CD4-positive, alpha-beta T cell treated with Interleukin-17A for 1 hour (primary cell): ENCODE measurements around the gene KDELR1.

ENCODE experiments used
- DNase-seq: peaks from one replicate; pipeline ENCODE4 v3.0.0-alpha.2; 2020

KDELR1 gene

GRCh38 chr19:48370955-48371354 lies 20.4 kb downstream of the KDELR1 start:
- DNase-seq, result no peak

GRCh38 chr19:48368936-48369335 lies 22.4 kb downstream of the KDELR1 start:
- DNase-seq, result no peak

GRCh38 chr19:48367855-48368254 lies 23.5 kb downstream of the KDELR1 start:
- no peak for DNase-seq

- no peak for DNase-seq
Measured at GRCh38 chr19:48365602-48366001, 25.7 kb downstream of the KDELR1 start.

GRCh38 chr19:48364598-48365348 lies 26.6 kb downstream of the KDELR1 start:
- DNase-seq, result no peak

GRCh38 chr19:48363810-48364597 lies 27.3 kb downstream of the KDELR1 start, which contains the start of the genes SYNGR4 and TMEM143:
Gene SYNGR4, plus strand, starts transcription at chr19:48364367. Its CDS starts 1,476 bp downstream, at chr19:48365843.
Gene TMEM143, minus strand, starts transcription at chr19:48363940. Its CDS starts 20 bp downstream, at chr19:48363920.
- peak; percentile 99 for DNase-seq

- no peak for DNase-seq
Measured at GRCh38 chr19:48363500-48363809, 27.9 kb downstream of the KDELR1 start.

- peak; percentile 91 for DNase-seq
Measured at GRCh38 chr19:48362716-48363499, 28.4 kb downstream of the KDELR1 start.

GRCh38 chr19:48361912-48362311 lies 29.4 kb downstream of the KDELR1 start:
- DNase-seq, result no peak

- DNase-seq, result no peak
Measured at GRCh38 chr19:48359123-48359522, 32.2 kb downstream of the KDELR1 start.

GRCh38 chr19:48355365-48355954 lies 35.9 kb downstream of the KDELR1 start:
- no peak for DNase-seq

- DNase-seq, result no peak
Measured at GRCh38 chr19:48354332-48354992, 36.9 kb downstream of the KDELR1 start.

- DNase-seq, result no peak
Measured at GRCh38 chr19:48353677-48354076, 37.7 kb downstream of the KDELR1 start.

GRCh38 chr19:48351341-48351752 lies 40.0 kb downstream of the KDELR1 start:
- DNase-seq, result peak; percentile 82

GRCh38 chr19:48350856-48351255 lies 40.5 kb downstream of the KDELR1 start:
- DNase-seq, result no peak

- DNase-seq, result no peak
Measured at GRCh38 chr19:48348737-48349136, 42.6 kb downstream of the KDELR1 start.

GRCh38 chr19:48348045-48348444 lies 43.3 kb downstream of the KDELR1 start:
- no peak for DNase-seq

GRCh38 chr19:48346191-48346590 lies 45.2 kb downstream of the KDELR1 start:
- DNase-seq, result no peak

GRCh38 chr19:48344892-48345291 lies 46.5 kb downstream of the KDELR1 start:
- no peak for DNase-seq

- no peak for DNase-seq
Measured at GRCh38 chr19:48342841-48343540, 48.4 kb downstream of the KDELR1 start.

- DNase-seq, result no peak
Measured at GRCh38 chr19:48342414-48342738, 49.0 kb downstream of the KDELR1 start.
